Ishikawa (cell line): ENCODE data around the gene FAM186B.
A peak's percentile ranks its signal among the peaks of the same experiment; 100 is the strongest.

ENCODE experiments used
- CEBPB ChIP-seq: IDR thresholded peaks from 2 replicates; pipeline ENCODE4 v1.6.1; 2012
- CREB1 ChIP-seq: IDR thresholded peaks from 2 replicates; pipeline ENCODE4 v1.6.1; 2012; ENCODE audit warnings: low read depth
- EGR1 ChIP-seq: IDR thresholded peaks from 2 replicates; pipeline ENCODE4 v1.6.1; 2012
- EP300 ChIP-seq: IDR thresholded peaks from 2 replicates; pipeline ENCODE4 v1.6.1; 2012; ENCODE audit warnings: borderline replicate concordance
- FOXM1 ChIP-seq: IDR thresholded peaks from 2 replicates; pipeline ENCODE4 v1.6.1; 2012; ENCODE audit warnings: low read depth, borderline replicate concordance
- NFIC ChIP-seq: IDR thresholded peaks from 2 replicates; pipeline ENCODE4 v1.6.1; 2012
- RAD21 ChIP-seq: IDR thresholded peaks from 2 replicates; pipeline ENCODE4 v1.6.1; 2012; ENCODE audit warnings: low read depth
- TAF1 ChIP-seq: IDR thresholded peaks from 2 replicates; pipeline ENCODE4 v1.6.1; 2012; ENCODE audit warnings: low read depth, mild to moderate bottlenecking
- TCF12 ChIP-seq: IDR thresholded peaks from 2 replicates; pipeline ENCODE4 v1.6.1; 2012; ENCODE audit warnings: low read depth
- TEAD4 ChIP-seq: IDR thresholded peaks from 2 replicates; pipeline ENCODE4 v1.6.1; 2012
- YY1 ChIP-seq: IDR thresholded peaks from 2 replicates; pipeline ENCODE4 v1.6.1; 2012; ENCODE audit warnings: low read depth
- ZBTB7A ChIP-seq: IDR thresholded peaks from 2 replicates; pipeline ENCODE4 v1.6.1; 2012; ENCODE audit warnings: low read depth
- TF ChIP-seq, protein P1 (sequence below): IDR thresholded peaks from 2 replicates; pipeline ENCODE4 v1.6.1; 2012
- TF ChIP-seq, protein P2 (sequence below): IDR thresholded peaks from 2 replicates; pipeline ENCODE4 v1.6.1; 2012; ENCODE audit warnings: low read depth, mild to moderate bottlenecking
- TF ChIP-seq, protein P3 (sequence below): IDR thresholded peaks from 2 replicates; pipeline ENCODE4 v1.6.1; 2012

FAM186B gene

GRCh38 chr12:49621651-49622500 lies 16.4 kb upstream of the FAM186B start:
- TF ChIP-seq TEAD4 (no peak), TCF12 (no peak)

- peak; percentile 53 for TF ChIP-seq CEBPB
- no peak for TF ChIP-seq RAD21
- TF ChIP-seq, protein P1, sequence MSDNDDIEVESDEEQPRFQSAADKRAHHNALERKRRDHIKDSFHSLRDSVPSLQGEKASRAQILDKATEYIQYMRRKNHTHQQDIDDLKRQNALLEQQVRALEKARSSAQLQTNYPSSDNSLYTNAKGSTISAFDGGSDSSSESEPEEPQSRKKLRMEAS: peak; percentile 53; the same call in 1 of the 2 replicates
Observed at GRCh38 chr12:49619286-49619685, 13.8 kb upstream of the FAM186B start.

DNA sequence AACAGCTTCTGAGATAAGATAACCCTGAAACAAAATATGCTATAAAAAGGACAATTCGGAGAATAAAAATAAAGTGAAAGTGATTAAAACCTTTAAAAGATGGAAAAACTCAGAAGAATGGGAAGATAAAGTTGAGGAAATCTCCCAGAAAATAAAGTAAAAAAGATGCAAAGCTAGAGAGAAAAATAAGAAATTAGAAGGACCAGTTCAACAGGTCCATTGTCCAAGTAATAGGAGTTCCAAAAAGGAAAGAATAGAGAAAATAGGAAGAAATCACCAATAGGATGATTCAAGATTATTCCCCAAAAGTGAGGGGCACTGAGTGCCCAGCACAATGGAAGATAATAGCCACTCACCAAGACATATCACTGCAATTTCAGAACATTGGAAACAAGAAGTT lies 13.1 kb upstream of the FAM186B start:
- TF ChIP-seq ZBTB7A (no peak), EP300 (no peak), TAF1 (no peak), CREB1 (no peak), EGR1 (no peak), TCF12 (no peak), RAD21 (no peak), YY1 (no peak), TEAD4 (no peak), FOXM1 (no peak), CEBPB (no peak), NFIC (no peak)
- TF ChIP-seq, protein P2, sequence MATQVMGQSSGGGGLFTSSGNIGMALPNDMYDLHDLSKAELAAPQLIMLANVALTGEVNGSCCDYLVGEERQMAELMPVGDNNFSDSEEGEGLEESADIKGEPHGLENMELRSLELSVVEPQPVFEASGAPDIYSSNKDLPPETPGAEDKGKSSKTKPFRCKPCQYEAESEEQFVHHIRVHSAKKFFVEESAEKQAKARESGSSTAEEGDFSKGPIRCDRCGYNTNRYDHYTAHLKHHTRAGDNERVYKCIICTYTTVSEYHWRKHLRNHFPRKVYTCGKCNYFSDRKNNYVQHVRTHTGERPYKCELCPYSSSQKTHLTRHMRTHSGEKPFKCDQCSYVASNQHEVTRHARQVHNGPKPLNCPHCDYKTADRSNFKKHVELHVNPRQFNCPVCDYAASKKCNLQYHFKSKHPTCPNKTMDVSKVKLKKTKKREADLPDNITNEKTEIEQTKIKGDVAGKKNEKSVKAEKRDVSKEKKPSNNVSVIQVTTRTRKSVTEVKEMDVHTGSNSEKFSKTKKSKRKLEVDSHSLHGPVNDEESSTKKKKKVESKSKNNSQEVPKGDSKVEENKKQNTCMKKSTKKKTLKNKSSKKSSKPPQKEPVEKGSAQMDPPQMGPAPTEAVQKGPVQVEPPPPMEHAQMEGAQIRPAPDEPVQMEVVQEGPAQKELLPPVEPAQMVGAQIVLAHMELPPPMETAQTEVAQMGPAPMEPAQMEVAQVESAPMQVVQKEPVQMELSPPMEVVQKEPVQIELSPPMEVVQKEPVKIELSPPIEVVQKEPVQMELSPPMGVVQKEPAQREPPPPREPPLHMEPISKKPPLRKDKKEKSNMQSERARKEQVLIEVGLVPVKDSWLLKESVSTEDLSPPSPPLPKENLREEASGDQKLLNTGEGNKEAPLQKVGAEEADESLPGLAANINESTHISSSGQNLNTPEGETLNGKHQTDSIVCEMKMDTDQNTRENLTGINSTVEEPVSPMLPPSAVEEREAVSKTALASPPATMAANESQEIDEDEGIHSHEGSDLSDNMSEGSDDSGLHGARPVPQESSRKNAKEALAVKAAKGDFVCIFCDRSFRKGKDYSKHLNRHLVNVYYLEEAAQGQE: no peak
- TF ChIP-seq, protein P1: no peak
- TF ChIP-seq, protein P3, sequence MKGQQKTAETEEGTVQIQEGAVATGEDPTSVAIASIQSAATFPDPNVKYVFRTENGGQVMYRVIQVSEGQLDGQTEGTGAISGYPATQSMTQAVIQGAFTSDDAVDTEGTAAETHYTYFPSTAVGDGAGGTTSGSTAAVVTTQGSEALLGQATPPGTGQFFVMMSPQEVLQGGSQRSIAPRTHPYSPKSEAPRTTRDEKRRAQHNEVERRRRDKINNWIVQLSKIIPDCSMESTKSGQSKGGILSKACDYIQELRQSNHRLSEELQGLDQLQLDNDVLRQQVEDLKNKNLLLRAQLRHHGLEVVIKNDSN: no peak

DNA sequence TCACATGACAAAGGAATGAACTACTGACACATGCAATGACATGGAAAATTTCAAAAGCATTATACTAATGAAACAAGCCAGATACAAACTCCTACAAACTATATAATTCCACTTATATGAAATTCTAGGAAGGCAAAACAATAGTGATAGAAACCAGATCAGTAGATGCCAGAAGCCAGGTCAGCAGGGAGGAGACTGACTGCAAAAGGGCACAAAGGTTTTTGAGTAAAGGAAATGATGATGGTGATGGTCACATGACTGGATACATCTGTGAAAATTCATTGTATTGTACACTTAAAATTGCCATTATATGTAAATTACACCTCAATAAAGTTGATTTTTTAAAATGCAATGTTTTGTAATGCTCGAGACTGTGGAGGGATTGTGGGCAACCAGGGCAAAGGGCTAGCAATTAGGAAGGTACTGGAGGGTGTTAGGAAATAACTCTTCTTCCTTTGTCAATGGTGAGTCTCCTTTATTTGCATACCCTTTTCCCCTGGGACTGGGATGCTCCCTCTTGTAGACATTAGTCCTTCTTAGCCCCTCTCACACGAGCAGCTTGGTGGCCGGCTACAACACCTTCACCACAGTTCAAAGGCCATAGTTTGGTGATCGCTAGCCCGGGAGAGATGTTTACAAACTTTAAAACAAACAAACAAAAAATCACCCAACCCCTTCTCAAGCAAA lies 11.2 kb upstream of the FAM186B start:
- TF ChIP-seq CREB1: no peak
- TF ChIP-seq, protein P2: no peak
- TF ChIP-seq TAF1: no peak
- no peak for TF ChIP-seq NFIC
- TF ChIP-seq RAD21: no peak
- TF ChIP-seq TEAD4: no peak
- no peak for TF ChIP-seq TCF12
- TF ChIP-seq EGR1: no peak
- TF ChIP-seq YY1: no peak
- TF ChIP-seq, protein P1: no peak
- TF ChIP-seq EP300: no peak

DNA sequence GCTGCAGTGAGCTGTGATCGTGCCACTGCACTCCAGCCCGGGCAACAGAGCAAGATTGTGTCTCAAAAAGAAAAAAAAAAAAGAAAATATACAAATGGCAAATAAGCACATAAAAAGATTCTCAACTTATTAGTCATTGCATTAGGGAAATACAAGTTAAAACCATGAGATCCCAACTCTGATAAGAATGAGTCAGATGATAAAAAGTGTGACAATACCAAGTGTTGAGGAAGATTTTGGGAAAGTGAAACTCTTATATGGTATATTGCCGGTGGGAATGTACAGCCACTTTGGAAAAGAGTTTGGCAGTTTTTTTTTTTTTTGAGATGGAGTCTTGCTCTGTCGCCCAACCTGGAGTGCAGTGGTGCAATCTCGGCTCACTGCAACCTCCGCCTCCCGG lies 10.3 kb upstream of the FAM186B start:
- TF ChIP-seq, protein P1: no peak
- TF ChIP-seq TAF1: no peak
- no peak for TF ChIP-seq YY1
- TF ChIP-seq TEAD4: no peak
- TF ChIP-seq FOXM1: no peak
- TF ChIP-seq CREB1: no peak
- no peak for TF ChIP-seq NFIC
- no peak for TF ChIP-seq CEBPB
- TF ChIP-seq, protein P2: no peak
- no peak for TF ChIP-seq TCF12
- no peak for TF ChIP-seq ZBTB7A
- TF ChIP-seq EP300: no peak
- TF ChIP-seq, protein P3: no peak
